ENCODE results near the gene PGLYRP4.

The PGLYRP4 gene

GRCh38 chr1:153292185-153292584 is 56.5 kb downstream of the PGLYRP4 start:
- DNase-seq (ENCODE audit: low read depth), result no peak
- no peak for TF ChIP-seq CTCF (IDR thresholded peaks at IDR 0.05; ENCODE audit: low read depth, low read length, missing control alignments)

GRCh38 chr1:153291514-153291913 is 57.1 kb downstream of the PGLYRP4 start:
- H3K4me3 ChIP-seq (ENCODE audit: low read depth, low read length), result no peak overlapping the region
- DNase-seq (ENCODE audit: low read depth), result no peak
- TF ChIP-seq CTCF (IDR thresholded peaks at IDR 0.05; ENCODE audit: low read depth, low read length, missing control alignments), result no peak

More at GRCh38 chr1:153292185-153292584, 56.5 kb downstream of the PGLYRP4 start:
- H3K4me3 ChIP-seq (ENCODE audit: low read depth, low read length), result no peak overlapping the region

GRCh38 chr1:153288634-153289275 is 59.9 kb downstream of the PGLYRP4 start:
- H3K4me3 ChIP-seq (ENCODE audit: low read depth, low read length), result no peak overlapping the region
- no peak for DNase-seq (ENCODE audit: low read depth)
- peak; percentile 87 for TF ChIP-seq CTCF (IDR thresholded peaks at IDR 0.05; ENCODE audit: low read depth, low read length, missing control alignments)
